ENCODE results near the gene CD74. TPM values are rescaled to one million over a fixed set of nuclear protein-coding genes. Genes with fewer than 3 reads are reported as not detected.
A peak's percentile ranks its signal among the peaks of the same experiment; 100 is the strongest.

The CD74 gene
- total RNA-seq, 2 experiments from 2014 or later: 341 to 350 TPM

DNA sequence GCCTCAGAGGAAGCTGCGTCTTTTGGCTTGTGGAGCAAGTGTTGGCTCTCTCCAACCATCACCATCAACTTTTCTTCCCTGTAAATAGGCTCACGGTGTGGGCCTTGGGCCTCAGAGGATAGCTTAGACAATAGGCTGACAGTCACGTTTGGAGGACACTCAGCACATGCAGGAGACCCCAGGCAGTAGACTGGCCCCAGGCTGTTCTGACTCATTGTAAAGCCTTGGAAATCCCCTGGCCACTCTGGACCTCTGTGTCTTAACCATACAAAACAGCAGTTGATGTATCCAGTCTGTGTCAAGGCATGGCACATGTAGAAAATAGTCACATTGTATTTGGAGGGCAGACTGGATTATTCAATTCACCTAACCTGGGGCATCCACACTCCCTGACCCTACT is 18.6 kb downstream of the CD74 start:
- Mint-ChIP-seq H3K27me3 (no peaks in the 10 kb centered on the region), H3K4me3 (no peak overlapping the region)
- DNase-seq: no peak

DNA sequence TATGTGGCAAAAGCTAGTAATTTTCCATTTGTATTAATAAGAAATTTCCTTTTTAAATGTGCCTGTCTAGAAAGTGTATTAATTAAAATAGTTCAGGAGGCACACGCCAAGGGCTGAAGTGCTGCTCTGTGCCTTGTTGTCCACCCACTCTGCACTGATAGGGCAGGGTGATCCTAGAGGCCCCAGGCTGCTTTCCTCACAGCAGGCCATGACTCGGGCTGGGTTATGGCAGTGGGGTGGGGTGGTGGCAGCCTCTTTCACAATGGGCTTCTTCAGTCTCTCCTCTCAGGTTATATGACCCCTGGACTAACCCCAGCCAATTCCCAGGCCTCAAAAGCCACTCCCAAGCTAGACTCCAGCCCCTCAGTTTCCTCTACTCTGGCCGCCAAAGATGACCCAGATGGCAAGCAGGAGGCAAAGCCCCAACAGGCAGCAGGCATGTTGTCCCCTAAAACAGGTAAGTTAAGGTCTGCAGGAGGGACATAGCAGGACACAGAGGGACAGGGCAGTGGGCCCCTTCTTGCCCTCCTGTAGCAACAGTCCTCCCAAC is 19.5 kb downstream of the CD74 start:
- POLR2A ChIA-PET: no interaction called here
- peaks cover under 1% of the 10 kb centered on the region for H3K4me1 Mint-ChIP-seq

More for the DNA sequence above, 18.6 kb downstream of the CD74 start:
- POLR2A ChIA-PET: interaction anchor here (0.5 kb wide), 1 partner anchor 731 kb away, joined by 3 read pairs; no protein-coding TSS in a partner anchor
- H3K36me3 Mint-ChIP-seq: peaks cover 19% of the 10 kb centered on the region
- peaks cover 7% of the 10 kb centered on the region for H3K4me1 Mint-ChIP-seq
- no peaks in the 10 kb centered on the region for H3K9me3 Mint-ChIP-seq
- H3K27ac Mint-ChIP-seq: no peak overlapping the region
- no peak for ATAC-seq (ENCODE audit: low read depth)

DNA sequence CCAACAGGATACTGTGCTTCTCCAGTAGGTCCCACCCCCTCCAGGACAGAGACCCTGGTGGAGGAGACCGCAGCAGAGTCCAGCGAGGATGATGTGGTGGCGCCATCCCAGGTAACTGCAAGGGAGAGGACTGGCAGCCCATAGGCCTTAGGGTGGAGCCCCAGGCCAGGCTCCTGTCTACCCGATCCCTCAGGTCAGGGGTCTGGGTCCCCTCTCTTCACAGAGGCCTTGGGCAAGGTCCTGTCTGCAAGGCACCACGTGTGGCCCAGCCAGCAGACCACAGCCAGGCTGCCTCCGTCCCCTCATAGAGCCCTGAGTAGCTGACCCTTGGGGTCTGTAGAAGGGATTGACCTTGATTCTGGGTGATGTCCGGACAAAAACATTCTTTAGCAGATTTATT is 20.0 kb downstream of the CD74 start:
- peaks cover 14% of the 10 kb centered on the region for H3K36me3 Mint-ChIP-seq
- H3K9me3 Mint-ChIP-seq: no peaks in the 10 kb centered on the region
- DNase-seq: no peak
- no peak for ATAC-seq (ENCODE audit: low read depth)
- H3K4me3 Mint-ChIP-seq: no peak overlapping the region
- no peaks in the 10 kb centered on the region for H3K4me1 Mint-ChIP-seq
- no peak overlapping the region for H3K27ac Mint-ChIP-seq
- H3K27me3 Mint-ChIP-seq: no peaks in the 10 kb centered on the region
- POLR2A ChIA-PET: no interaction called here

More for the DNA sequence above, 19.5 kb downstream of the CD74 start:
- Mint-ChIP-seq H3K4me3 (no peak overlapping the region), H3K36me3 (peaks cover 16% of the 10 kb centered on the region), H3K27me3 (no peaks in the 10 kb centered on the region), H3K27ac (no peak overlapping the region), H3K9me3 (no peaks in the 10 kb centered on the region)
- ATAC-seq (ENCODE audit: low read depth) (no peak), DNase-seq (no peak)

DNA sequence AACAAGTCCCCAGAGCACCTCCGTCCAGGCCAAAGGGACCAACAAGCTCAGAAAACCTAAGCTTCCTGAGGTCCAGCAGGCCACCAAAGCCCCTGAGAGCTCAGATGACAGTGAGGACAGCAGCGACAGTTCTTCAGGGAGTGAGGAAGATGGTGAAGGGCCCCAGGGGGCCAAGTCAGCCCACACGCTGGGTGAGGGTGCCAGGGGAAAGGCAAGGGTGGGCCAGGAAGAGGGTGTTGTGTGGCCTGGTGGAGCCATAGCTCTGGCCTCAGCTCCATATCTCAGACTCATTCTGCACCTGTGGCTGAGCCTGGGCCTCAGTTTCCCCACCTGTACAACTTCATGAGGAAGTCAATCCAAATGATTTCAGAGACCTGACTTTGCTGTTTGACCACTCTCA is 20.7 kb downstream of the CD74 start:
- no peak overlapping the region for H3K27ac Mint-ChIP-seq
- POLR2A ChIA-PET: no interaction called here
- no peaks in the 10 kb centered on the region for H3K27me3 Mint-ChIP-seq
- H3K9me3 Mint-ChIP-seq: no peaks in the 10 kb centered on the region
- H3K4me1 Mint-ChIP-seq: no peaks in the 10 kb centered on the region
- DNase-seq (no peak), ATAC-seq (ENCODE audit: low read depth) (no peak)
- no peak overlapping the region for H3K4me3 Mint-ChIP-seq
- H3K36me3 Mint-ChIP-seq: peaks cover 12% of the 10 kb centered on the region

DNA sequence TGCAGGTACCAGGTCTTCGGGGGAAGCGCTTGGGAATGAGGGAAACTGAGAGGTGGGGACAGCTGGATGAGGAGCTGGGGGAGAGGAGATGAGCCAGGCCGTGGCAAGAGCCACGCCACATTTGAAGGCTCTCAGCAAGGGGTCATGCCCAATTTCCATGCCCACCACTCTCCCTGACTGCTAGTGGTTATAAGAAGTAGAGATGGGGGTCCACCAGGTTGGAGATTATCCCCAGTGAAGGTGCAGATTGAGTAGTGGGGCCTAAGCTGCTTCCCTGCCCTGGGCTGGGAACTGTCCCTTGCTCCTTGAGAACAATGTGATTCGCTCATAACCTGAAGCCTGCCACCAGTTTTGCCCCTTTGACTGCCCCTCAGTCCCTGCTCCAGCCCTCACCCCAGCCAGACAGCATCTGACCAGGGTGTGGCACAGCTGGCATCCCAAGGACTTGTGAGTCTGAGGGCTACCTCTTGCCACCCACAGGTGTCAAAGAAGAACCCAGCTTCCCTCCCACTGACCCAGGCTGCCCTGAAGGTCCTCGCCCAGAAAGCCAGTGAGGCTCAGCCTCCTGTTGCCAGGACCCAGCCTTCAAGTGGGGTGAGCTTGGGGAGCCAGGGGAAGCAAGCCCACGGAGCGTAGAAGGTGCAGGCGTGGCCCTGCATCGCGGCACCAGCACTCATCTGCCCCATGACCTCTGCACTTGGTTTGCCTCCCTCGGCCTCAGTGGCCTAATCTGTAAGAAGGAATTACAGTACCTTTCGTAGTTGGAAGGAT is 21.5 kb downstream of the CD74 start:
- Mint-ChIP-seq H3K4me1 (no peaks in the 10 kb centered on the region), H3K9me3 (no peaks in the 10 kb centered on the region), H3K4me3 (no peak overlapping the region), H3K36me3 (peaks cover 9% of the 10 kb centered on the region), H3K27ac (no peak overlapping the region), H3K27me3 (no peaks in the 10 kb centered on the region)
- no peak for ATAC-seq (ENCODE audit: low read depth)
- DNase-seq: no peak
- POLR2A ChIA-PET: no interaction called here

DNA sequence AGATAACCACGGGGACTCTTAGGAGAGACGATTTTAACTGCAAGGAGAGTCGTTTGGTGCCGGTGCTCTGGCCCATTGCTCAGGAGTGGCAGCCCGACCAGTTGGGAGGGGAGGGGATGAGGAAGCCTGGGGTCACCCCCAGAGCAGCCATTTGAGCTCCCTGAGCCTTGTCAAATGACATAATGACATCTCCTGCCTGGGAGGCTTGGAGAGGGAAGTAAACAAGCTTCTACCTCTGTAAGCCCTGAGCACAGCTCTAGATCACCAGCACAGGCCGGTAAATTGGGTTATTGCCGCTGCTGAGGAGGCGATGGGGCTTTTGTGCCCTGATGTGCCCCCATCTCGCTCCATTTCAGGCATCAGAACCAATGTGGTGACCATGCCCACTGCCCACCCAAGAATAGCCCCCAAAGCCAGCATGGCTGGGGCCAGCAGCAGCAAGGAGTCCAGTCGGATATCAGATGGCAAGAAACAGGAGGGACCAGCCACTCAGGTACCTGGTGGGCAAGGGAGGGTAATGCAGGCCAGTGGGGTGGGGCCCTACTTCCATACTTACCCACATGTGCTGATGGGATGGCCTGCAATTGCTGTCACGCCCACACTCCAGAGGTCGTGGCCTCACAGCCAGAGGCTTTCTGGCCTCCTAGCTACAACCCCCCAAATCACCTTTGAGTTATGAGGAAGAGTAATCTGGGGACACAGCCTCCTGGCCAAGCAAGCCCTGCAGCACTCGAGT is 23.0 kb downstream of the CD74 start:
- POLR2A ChIA-PET: no interaction called here
- no peak for ATAC-seq (ENCODE audit: low read depth)
- H3K27me3 Mint-ChIP-seq: no peaks in the 10 kb centered on the region
- H3K36me3 Mint-ChIP-seq: peaks cover 2% of the 10 kb centered on the region
- H3K9me3 Mint-ChIP-seq: no peaks in the 10 kb centered on the region
- no peaks in the 10 kb centered on the region for H3K4me1 Mint-ChIP-seq
- DNase-seq: no peak
- H3K4me3 Mint-ChIP-seq: no peak overlapping the region
- no peak overlapping the region for H3K27ac Mint-ChIP-seq

DNA sequence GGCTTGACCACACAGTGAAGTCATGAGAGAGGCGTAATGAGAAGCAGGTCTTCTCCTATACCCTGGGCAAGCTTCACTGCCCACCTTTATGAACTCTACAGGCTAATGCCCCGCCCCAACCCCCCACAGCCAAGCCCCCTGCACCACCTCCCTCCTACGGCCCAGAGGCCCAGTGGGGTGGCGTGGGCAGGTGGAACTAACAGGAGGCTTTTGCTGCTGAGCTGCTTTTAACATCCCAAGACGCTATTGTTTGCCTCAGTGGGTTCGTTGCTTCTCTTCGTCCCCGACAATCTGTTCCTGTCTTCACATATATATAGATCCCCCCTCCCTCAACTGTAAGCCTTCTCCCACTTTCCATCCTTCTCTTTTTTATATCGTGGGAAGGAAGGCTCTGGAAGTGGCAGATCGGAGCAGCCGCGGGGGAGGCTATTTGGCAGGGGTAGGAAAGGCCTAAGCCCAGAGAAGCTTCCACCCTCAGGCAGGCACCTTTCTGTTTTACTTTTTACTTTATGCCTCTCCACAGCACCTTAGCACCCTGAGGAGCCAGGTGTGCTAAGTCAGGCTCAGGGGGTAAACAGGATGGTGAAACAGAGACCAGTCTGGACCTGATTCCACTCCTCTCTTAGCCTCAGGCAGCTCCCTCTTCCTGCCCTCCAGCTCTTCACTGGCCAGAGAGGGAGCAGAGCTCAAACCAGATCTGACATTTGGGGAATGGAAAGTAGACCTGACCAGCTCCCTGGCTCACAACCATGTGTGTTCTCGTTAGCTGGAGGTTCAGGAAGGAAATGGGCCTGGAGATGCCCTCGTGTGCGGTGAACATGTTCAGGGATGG is 26.5 kb downstream of the CD74 start:
- POLR2A ChIA-PET: no interaction called here
- Mint-ChIP-seq H3K36me3 (peaks cover 2% of the 10 kb centered on the region), H3K9me3 (no peaks in the 10 kb centered on the region), H3K27ac (no peak overlapping the region), H3K4me1 (no peaks in the 10 kb centered on the region), H3K4me3 (no peak overlapping the region), H3K27me3 (no peaks in the 10 kb centered on the region)
- ATAC-seq (ENCODE audit: low read depth): no peak
- DNase-seq: no peak

DNA sequence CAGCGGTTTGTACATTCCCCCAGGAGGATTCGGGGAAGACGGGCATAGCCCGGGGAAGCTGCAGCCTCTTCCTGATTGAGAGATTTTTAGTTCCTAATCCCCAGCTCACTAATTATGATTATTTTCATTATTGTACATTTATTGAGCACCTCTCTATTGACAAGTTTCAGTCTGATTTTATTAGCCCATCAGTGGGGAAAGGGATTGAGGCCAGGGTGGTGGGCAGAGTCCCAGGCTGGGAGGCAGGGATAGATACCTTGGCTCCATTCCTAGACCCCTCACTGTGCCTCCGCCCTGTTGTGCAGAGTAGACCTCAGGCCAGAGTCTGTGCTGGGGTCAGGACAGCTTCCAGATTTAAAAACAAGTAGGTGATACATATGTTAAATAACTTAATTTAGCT is 28.0 kb downstream of the CD74 start:
- Mint-ChIP-seq H3K36me3 (peaks cover 2% of the 10 kb centered on the region), H3K27ac (no peak overlapping the region), H3K27me3 (no peaks in the 10 kb centered on the region), H3K9me3 (no peaks in the 10 kb centered on the region), H3K4me1 (no peaks in the 10 kb centered on the region), H3K4me3 (no peak overlapping the region)
- no peak for ATAC-seq (ENCODE audit: low read depth)
- no peak for DNase-seq
- POLR2A ChIA-PET: no interaction called here

DNA sequence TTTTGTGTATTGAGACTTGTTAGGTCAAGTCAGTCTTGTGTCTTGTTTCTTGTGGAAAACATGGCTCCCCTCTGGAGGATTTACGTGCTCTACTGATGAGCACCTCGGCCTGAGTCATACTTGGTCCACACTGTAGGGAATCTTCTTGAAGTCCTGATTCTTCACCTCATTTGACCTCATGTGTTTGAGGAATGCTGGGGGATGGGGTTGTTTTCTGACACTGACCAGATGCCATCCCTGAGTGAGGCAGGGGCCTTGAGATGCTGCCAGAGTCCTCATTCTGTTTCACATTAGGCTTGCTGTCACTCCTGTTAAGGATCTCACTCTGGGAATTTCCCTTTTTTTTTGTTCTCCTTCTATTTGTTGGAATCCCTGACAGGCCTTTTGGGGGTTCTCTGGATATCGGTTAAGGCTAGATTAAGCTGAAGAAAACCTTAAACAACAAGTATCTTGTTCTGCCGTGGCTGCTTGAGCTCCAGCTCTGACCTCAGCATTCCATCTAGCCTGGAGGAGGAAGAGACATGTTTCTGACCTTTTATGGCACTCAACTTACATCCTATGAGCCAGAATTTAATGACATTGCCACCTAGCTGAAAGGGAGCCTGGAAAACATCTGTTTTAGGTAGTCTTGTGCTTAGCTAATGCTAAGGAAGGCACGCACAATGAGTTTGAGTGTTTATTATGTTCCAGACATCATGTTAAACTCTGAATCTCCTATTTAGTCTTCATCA is 34.6 kb downstream of the CD74 start:
- POLR2A ChIA-PET: interaction anchor here (0.6 kb wide), 1 partner anchor 54 kb away, joined by 3 read pairs; no protein-coding TSS in a partner anchor
- ATAC-seq (ENCODE audit: low read depth): no peak

DNA sequence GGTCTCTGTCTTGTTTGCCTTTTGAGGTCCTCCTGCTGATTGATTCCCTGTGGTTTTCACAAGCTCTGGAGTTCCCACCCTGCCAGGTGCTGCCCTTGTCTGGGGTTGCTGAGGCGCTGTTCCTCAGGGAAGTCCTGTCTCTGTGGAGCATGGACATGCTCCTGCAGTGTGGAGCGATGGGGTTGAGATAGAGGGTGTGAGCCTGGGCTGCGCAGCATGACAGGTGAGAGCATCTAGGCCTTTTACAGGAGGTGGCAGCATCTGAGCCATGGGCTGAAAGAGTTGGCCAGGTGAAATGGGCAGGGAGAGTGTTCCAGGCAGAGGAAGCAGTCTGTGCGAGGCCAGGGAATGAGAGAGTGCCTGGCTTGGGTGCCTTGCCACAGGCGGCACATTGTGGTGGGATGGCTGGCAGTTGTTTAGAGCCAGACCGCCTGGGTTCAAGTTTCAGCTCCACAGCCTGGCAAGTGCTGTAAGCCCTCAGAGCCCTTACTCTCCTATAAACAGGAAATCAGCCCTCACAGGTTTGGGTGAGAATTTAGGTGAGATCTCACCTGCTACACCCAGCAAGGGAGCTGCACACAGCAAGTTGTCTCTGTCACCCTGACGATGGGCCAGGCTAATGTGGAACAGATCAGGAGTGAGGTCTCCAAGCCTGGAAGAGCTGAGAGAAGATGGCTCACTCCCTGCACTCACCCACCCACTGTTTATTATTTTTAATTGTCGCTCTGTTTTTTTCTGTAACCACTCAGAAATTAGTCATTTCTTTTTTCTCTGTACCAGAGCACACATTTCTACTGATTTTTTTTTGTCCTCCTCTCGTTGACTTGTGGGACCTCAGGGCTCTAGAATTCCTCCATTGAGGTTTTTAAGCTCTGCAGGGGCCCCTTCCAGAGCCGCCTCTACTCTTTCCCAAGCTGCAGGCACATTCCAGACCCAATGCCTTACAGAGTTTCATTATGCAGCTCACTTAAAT is 35.6 kb downstream of the CD74 start:
- POLR2A ChIA-PET: no interaction called here
- Mint-ChIP-seq H3K4me3 (no peak overlapping the region), H3K4me1 (peaks cover 3% of the 10 kb centered on the region), H3K36me3 (peaks cover 15% of the 10 kb centered on the region), H3K27me3 (no peaks in the 10 kb centered on the region), H3K9me3 (no peaks in the 10 kb centered on the region), H3K27ac (peak overlapping the region; percentile 11)
- DNase-seq: no peak
- no peak for ATAC-seq (ENCODE audit: low read depth)

More for the DNA sequence above, 34.6 kb downstream of the CD74 start:
- H3K9me3 Mint-ChIP-seq: no peaks in the 10 kb centered on the region
- DNase-seq: no peak
- H3K36me3 Mint-ChIP-seq: peaks cover 13% of the 10 kb centered on the region
- no peak overlapping the region for H3K4me3 Mint-ChIP-seq
- H3K27ac Mint-ChIP-seq: no peak overlapping the region
- peaks cover 3% of the 10 kb centered on the region for H3K4me1 Mint-ChIP-seq
- H3K27me3 Mint-ChIP-seq: no peaks in the 10 kb centered on the region

DNA sequence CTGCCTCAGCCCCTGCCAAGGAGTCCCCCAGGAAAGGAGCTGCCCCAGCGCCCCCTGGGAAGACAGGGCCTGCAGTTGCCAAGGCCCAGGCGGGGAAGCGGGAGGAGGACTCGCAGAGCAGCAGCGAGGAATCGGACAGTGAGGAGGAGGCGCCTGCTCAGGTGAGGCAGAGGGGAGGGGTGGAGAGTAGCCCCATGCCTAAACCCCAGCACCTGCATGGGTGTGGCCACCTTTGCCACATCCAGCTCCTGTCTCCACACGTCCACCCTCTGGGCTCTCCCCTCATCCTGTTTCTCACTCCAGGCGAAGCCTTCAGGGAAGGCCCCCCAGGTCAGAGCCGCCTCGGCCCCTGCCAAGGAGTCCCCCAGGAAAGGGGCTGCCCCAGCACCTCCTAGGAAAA is 38.1 kb downstream of the CD74 start:
- no peak for ATAC-seq (ENCODE audit: low read depth)
- H3K27ac Mint-ChIP-seq: no peak overlapping the region
- H3K9me3 Mint-ChIP-seq: no peaks in the 10 kb centered on the region

DNA sequence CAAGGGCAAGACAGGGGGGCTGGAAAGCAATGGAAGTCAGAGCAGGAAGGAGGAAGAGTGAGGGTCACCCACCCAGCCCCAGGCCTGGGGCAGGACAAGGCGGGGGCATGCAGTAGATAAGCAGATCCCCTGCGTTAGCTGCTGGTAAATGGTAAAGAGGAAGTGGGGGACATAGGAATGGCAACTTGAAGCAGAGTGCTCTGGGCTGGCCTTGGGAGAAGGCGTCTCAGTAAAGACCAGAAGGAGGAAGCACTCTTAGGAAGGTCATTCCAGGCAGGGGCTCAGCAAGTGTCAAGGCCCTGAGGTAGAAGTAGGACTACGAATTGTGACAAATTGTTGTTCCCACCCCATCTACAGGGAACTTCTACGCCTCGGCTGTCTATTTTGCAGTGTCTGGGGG is 40.1 kb downstream of the CD74 start:
- Mint-ChIP-seq H3K27ac (no peak overlapping the region), H3K36me3 (peaks cover 23% of the 10 kb centered on the region), H3K9me3 (no peaks in the 10 kb centered on the region), H3K4me3 (no peak overlapping the region), H3K4me1 (peaks cover 5% of the 10 kb centered on the region), H3K27me3 (no peaks in the 10 kb centered on the region)
- no peak for DNase-seq
- POLR2A ChIA-PET: no interaction called here
- ATAC-seq (ENCODE audit: low read depth): no peak

More for the DNA sequence above, 38.1 kb downstream of the CD74 start:
- POLR2A ChIA-PET: no interaction called here
- no peak for DNase-seq
- Mint-ChIP-seq H3K36me3 (peaks cover 26% of the 10 kb centered on the region), H3K4me1 (peaks cover 5% of the 10 kb centered on the region), H3K4me3 (no peak overlapping the region), H3K27me3 (no peaks in the 10 kb centered on the region)
